ENCODE measurements around the gene PHC1.
"Not testable (repeated sequence)": the region's sequence is repeated elsewhere in the genome, so short reads cannot be mapped to it uniquely, and the experiment has no call there.

Gene PHC1

DNA sequence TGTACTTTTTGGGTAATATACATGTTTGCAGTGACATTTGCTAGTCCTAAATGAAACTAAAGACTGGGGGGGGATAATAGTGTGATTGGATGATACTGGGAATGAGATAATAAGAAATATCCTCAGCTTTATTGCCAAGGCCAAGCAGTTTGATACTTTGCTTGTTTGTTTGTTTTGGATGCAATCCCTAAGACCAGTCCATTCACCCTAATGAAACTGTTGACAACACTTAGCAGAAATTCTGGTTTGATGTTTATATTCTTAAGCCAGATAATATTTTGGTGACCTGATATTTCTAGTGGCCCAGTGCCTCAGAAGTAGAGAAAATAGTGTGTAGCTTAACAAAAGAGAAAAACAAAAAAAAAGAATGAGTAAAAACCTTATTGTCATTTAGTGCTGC lies 1.8 kb downstream of the PHC1 start:
- DNase-seq (ENCODE audit: low read depth in 1 of 2, low spot score in 1 of 2): no peak
- TF ChIP-seq JUND (IDR thresholded peaks at IDR 0.05; ENCODE audit: low read depth): no peak
- in situ Hi-C loops (cut with HindIII; ENCODE audit: low pct_unique_long_range_greater_than_20kb, low sequenced_read_pairs): no loop called here

- no peak for TF ChIP-seq JUND (IDR thresholded peaks at IDR 0.05; ENCODE audit: low read depth)
- DNase-seq (ENCODE audit: low read depth in 1 of 2, low spot score in 1 of 2): no peak
- in situ Hi-C loops (cut with HindIII; ENCODE audit: low pct_unique_long_range_greater_than_20kb, low sequenced_read_pairs): no loop called here
These were observed 2.7 kb downstream of the PHC1 start for GRCh38 chr12:8917031-8917430.

DNA sequence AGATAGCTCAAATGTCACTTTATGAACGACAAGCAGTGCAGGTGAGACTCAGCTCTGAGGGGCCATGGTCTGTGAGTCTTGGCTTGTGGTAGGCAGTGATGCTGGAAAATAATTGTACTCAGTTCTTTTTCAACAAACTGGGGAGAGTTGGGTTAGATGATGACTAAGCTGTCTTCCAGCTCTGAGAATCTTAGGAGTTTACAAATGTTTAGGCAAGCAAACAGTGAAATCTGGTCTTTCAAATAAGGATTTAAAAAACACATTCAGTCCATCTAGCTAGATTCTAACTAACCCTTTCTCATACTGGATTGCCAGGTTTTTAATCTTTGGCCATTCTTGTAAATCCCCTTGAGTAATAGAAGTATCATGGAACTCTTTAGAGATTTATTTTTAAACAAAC lies 3.4 kb downstream of the PHC1 start:
- DNase-seq (ENCODE audit: low read depth in 1 of 2, low spot score in 1 of 2): no peak
- TF ChIP-seq JUND (IDR thresholded peaks at IDR 0.05; ENCODE audit: low read depth): no peak
- in situ Hi-C loops (cut with HindIII; ENCODE audit: low pct_unique_long_range_greater_than_20kb, low sequenced_read_pairs): no loop called here

DNA sequence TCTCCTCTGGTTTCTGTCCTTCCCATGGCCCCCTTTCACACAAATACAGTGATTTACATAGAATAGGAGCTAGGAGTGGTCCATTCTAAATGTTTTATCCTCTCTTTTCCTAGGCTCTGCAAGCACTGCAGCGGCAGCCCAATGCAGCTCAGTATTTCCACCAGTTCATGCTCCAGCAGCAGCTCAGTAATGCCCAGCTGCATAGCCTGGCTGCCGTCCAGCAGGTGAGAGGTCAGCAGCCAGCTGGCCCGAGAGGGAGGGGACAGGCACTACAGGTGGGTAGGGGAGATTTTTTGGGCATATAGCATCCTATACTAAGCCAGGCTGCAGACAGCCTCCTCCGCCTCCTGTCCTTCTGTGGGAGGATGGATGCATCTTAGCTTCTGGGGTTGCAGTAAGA lies 5.3 kb downstream of the PHC1 start:
- in situ Hi-C loops (cut with HindIII; ENCODE audit: low pct_unique_long_range_greater_than_20kb, low sequenced_read_pairs); DNase-seq (ENCODE audit: low read depth in 1 of 2, low spot score in 1 of 2): not testable (repeated sequence)

- TF ChIP-seq JUND (IDR thresholded peaks at IDR 0.05; ENCODE audit: low read depth): no peak
- in situ Hi-C loops (cut with HindIII; ENCODE audit: low pct_unique_long_range_greater_than_20kb, low sequenced_read_pairs): no loop called here
- DNase-seq (ENCODE audit: low read depth in 1 of 2, low spot score in 1 of 2): no peak
These were observed 8.2 kb downstream of the PHC1 start for GRCh38 chr12:8922544-8922943.

DNA sequence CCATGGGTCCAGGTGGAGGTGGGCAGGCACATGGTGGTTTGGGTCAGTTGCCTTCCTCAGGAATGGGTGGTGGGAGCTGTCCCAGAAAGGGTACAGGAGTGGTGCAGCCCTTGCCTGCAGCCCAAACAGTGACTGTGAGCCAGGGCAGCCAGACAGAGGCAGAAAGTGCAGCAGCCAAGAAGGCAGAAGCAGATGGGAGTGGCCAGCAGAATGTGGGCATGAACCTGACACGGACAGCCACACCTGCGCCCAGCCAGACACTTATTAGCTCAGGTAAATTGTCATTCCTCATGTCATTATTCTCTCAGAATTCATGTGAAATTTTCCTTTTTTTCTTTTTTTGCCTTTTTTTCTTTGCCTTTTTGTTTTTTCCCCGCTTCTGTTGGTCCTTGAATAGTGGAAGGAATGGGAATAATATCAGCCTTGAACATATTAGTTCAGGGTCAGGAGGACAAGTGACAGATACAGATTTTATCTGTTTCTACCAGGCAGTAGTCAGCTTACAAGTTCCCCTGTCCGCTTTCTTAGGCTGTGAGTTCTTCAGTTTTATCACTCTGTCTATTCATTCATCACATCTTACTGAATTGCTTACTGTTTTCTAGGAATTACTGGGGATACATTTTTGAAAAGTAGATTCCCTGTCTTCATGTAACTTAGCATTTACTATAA lies 16.5 kb downstream of the PHC1 start:
- in situ Hi-C loops (cut with HindIII; ENCODE audit: low pct_unique_long_range_greater_than_20kb, low sequenced_read_pairs); DNase-seq (ENCODE audit: low read depth in 1 of 2, low spot score in 1 of 2): not testable (repeated sequence)

DNA sequence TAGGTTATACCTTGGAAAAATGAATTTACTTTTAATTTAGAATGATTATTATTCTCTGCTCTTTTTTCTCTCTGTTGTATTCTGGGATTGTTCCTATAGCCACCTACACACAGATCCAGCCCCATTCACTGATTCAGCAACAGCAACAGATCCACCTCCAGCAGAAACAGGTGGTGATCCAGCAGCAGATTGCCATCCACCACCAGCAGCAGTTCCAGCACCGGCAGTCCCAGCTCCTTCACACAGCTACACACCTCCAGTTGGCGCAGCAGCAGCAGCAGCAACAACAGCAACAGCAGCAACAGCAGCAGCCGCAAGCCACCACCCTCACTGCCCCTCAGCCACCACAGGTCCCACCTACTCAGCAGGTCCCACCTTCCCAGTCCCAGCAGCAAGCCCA lies 18.2 kb downstream of the PHC1 start:
- in situ Hi-C loops (cut with HindIII; ENCODE audit: low pct_unique_long_range_greater_than_20kb, low sequenced_read_pairs); DNase-seq (ENCODE audit: low read depth in 1 of 2, low spot score in 1 of 2): not testable (repeated sequence)

GRCh38 chr12:8934080-8934479 lies 19.8 kb downstream of the PHC1 start:
- in situ Hi-C loops (cut with HindIII; ENCODE audit: low pct_unique_long_range_greater_than_20kb, low sequenced_read_pairs); DNase-seq (ENCODE audit: low read depth in 1 of 2, low spot score in 1 of 2): not testable (repeated sequence)

- no peak for TF ChIP-seq JUND (IDR thresholded peaks at IDR 0.05; ENCODE audit: low read depth)
- DNase-seq (ENCODE audit: low read depth in 1 of 2, low spot score in 1 of 2): no peak
- in situ Hi-C loops (cut with HindIII; ENCODE audit: low pct_unique_long_range_greater_than_20kb, low sequenced_read_pairs): no loop called here
These were observed 22.4 kb downstream of the PHC1 start for GRCh38 chr12:8936735-8937134.

DNA sequence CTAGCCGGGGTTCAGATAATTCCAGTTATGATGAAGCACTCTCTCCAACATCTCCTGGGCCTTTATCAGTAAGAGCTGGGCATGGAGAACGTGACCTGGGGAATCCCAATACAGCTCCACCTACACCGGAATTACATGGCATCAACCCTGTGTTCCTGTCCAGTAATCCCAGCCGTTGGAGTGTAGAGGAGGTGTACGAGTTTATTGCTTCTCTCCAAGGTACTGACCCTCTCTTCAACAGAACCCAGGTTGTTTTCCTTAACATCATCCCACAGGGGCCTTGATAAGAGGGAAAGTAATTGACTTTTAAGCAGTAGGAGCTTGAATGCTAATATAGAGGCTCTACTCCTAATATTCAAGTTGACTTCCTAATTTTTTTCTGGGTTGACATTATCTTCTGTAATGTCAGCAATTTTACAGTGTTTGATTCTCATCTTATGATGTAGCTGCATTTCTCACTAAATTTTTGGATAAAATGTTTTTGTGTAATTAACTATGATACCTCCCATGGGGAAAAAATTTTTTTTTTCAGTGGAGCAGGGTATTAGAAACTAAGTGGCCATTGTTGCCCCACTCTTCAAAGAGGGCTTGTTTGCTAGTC lies 23.6 kb downstream of the PHC1 start:
- in situ Hi-C loops (cut with HindIII; ENCODE audit: low pct_unique_long_range_greater_than_20kb, low sequenced_read_pairs); DNase-seq (ENCODE audit: low read depth in 1 of 2, low spot score in 1 of 2): not testable (repeated sequence)

GRCh38 chr12:8941691-8942478 lies 27.6 kb downstream of the PHC1 start:
- in situ Hi-C loops (cut with HindIII; ENCODE audit: low pct_unique_long_range_greater_than_20kb, low sequenced_read_pairs): no loop called here
- TF ChIP-seq JUND (IDR thresholded peaks at IDR 0.05; ENCODE audit: low read depth): no peak
- no peak for DNase-seq (ENCODE audit: low read depth in 1 of 2, low spot score in 1 of 2)

- no peak for DNase-seq (ENCODE audit: low read depth in 1 of 2, low spot score in 1 of 2)
- in situ Hi-C loops (cut with HindIII; ENCODE audit: low pct_unique_long_range_greater_than_20kb, low sequenced_read_pairs): no loop called here
- TF ChIP-seq JUND (IDR thresholded peaks at IDR 0.05; ENCODE audit: low read depth): no peak
These were observed 29.4 kb downstream of the PHC1 start for GRCh38 chr12:8943565-8944186.

DNA sequence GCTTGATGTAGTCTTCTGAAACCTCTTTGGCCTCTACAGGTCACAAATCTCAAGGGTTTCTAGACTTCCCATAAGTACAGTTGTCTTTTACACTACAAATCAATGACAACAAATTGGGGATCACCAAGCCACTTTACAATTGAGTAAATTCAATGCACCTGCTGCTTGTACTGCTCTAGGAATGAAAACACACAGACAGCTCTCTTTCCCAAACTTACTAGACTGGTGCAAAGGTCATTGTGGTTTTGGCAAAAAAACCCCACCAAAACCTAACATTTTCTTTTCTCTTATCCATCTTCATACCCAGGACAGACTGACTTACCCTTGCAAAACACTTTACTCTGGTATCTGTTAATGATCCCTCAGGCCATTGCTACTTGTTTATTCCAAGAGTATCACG lies 32.4 kb downstream of the PHC1 start:
- DNase-seq (ENCODE audit: low read depth in 1 of 2, low spot score in 1 of 2): no peak
- no peak for TF ChIP-seq JUND (IDR thresholded peaks at IDR 0.05; ENCODE audit: low read depth)
- in situ Hi-C loops (cut with HindIII; ENCODE audit: low pct_unique_long_range_greater_than_20kb, low sequenced_read_pairs): no loop called here
